HepG2 (cell line): ENCODE results near the gene OVCH1. TPM values are rescaled to one million over a fixed set of nuclear protein-coding genes. Genes with fewer than 3 reads are reported as not detected.
A peak's percentile ranks its signal among the peaks of the same experiment; 100 is the strongest.

Experiments used
- CBFB ChIP-seq: sonication (generic); formaldehyde crosslinking; IDR thresholded peaks from 2 replicates; pipeline ENCODE4 v1.4.0; 2020; ENCODE audit warnings: missing genetic modification reagents
- CCAR2 ChIP-seq: fragments of 200-400 bp; formaldehyde crosslinking; optimal IDR thresholded peaks from 2 replicates; pipeline ENCODE3; 2018; ENCODE audit warnings: low read depth, mild to moderate bottlenecking, low read length, moderate library complexity
- FIP1L1 ChIP-seq: fragments of 200-400 bp; formaldehyde crosslinking; IDR thresholded peaks from 2 replicates; pipeline ENCODE4 v1.6.1; 2018; ENCODE audit warnings: low read depth, mild to moderate bottlenecking, low read length, moderate library complexity, borderline replicate concordance; ENCODE audit not compliant: insufficient read depth
- FOSL1 ChIP-seq: sonication (generic); formaldehyde crosslinking; IDR thresholded peaks from 2 replicates; pipeline ENCODE4 v1.9.0; 2021; ENCODE audit warnings: missing genetic modification reagents, borderline replicate concordance
- KAT7 ChIP-seq: IDR thresholded peaks from 2 replicates; pipeline ENCODE4 v1.6.1; 2018; ENCODE audit warnings: borderline replicate concordance, missing compliant biosample characterization
- KLF11 ChIP-seq: IDR thresholded peaks from 2 replicates; pipeline ENCODE4 v1.6.1; 2016; ENCODE audit warnings: missing compliant biosample characterization
- KLF13 ChIP-seq: sonication (generic); formaldehyde crosslinking; IDR thresholded peaks from 2 replicates; pipeline ENCODE4 v1.4.0; 2020; ENCODE audit warnings: mild to moderate bottlenecking, missing genetic modification reagents
- MED8 ChIP-seq: sonication (generic); formaldehyde crosslinking; IDR thresholded peaks from 2 replicates; pipeline ENCODE4 v1.8.1; 2023; ENCODE audit warnings: mild to moderate bottlenecking, missing genetic modification reagents; ENCODE audit not compliant: insufficient replicate concordance
- NCOR1 ChIP-seq: fragments of 200-600 bp; sonication (generic); IDR thresholded peaks from 2 replicates; pipeline ENCODE4 v1.7.0; 2017; ENCODE audit warnings: antibody characterized with exemption, low read length, borderline replicate concordance
- PHF20 ChIP-seq: sonication (generic); formaldehyde crosslinking; IDR thresholded peaks from 2 replicates; pipeline ENCODE4 v1.5.0; 2020; ENCODE audit warnings: mild to moderate bottlenecking, missing genetic modification reagents
- PRMT3 ChIP-seq: sonication (generic); formaldehyde crosslinking; IDR thresholded peaks from 2 replicates; pipeline ENCODE4 v1.8.1; 2022; ENCODE audit warnings: low read depth, mild to moderate bottlenecking, moderate library complexity, missing genetic modification reagents, borderline replicate concordance
- RCOR2 ChIP-seq: IDR thresholded peaks from 2 replicates; pipeline ENCODE4 v1.6.1; 2016; ENCODE audit warnings: missing biosample characterization, missing genetic modification reagents
- RXRB ChIP-seq: IDR thresholded peaks from 2 replicates; pipeline ENCODE4 v1.6.1; 2016; ENCODE audit warnings: borderline replicate concordance, missing genetic modification reagents, missing compliant biosample characterization
- SNAPC2 ChIP-seq: sonication (generic); formaldehyde crosslinking; IDR thresholded peaks from 2 replicates; pipeline ENCODE4 v1.8.1; 2022; ENCODE audit warnings: mild to moderate bottlenecking, missing genetic modification reagents
- TBX2 ChIP-seq: sonication (generic); formaldehyde crosslinking; IDR thresholded peaks from 2 replicates; pipeline ENCODE4 v1.5.0; 2020; ENCODE audit warnings: missing genetic modification reagents, mild to moderate bottlenecking, borderline replicate concordance
- TSC22D2 ChIP-seq: sonication (generic); formaldehyde crosslinking; IDR thresholded peaks from 2 replicates; pipeline ENCODE4 v1.5.1; 2020; ENCODE audit warnings: missing genetic modification reagents, mild to moderate bottlenecking, borderline replicate concordance
- XBP1 ChIP-seq: sonication (generic); formaldehyde crosslinking; IDR thresholded peaks from 2 replicates; pipeline ENCODE4 v1.5.0; 2020; ENCODE audit warnings: missing genetic modification reagents
- ZNF276 ChIP-seq: sonication (generic); formaldehyde crosslinking; IDR thresholded peaks from 2 replicates; pipeline ENCODE4 v1.4.0; 2020; ENCODE audit warnings: mild to moderate bottlenecking, low read depth, missing genetic modification reagents
- ZNF543 ChIP-seq: sonication (generic); formaldehyde crosslinking; IDR thresholded peaks from 2 replicates; pipeline ENCODE4 v1.4.0; 2020; ENCODE audit warnings: mild to moderate bottlenecking, missing genetic modification reagents
- ZNF660 ChIP-seq: sonication (generic); formaldehyde crosslinking; IDR thresholded peaks from 2 replicates; pipeline ENCODE4 v1.5.1; 2020; ENCODE audit warnings: mild to moderate bottlenecking, low read depth, missing genetic modification reagents, borderline replicate concordance
- ZNF724P ChIP-seq: sonication (generic); formaldehyde crosslinking; IDR thresholded peaks from 2 replicates; pipeline ENCODE4 v1.8.0; 2022; ENCODE audit warnings: missing genetic modification reagents, borderline replicate concordance
- ZNF878 ChIP-seq: sonication (generic); formaldehyde crosslinking; IDR thresholded peaks from 2 replicates; pipeline ENCODE4 v1.8.1; 2023; ENCODE audit warnings: mild to moderate bottlenecking, missing genetic modification reagents, moderate library complexity
- polyA plus RNA-seq, 8 experiments: library from polyadenylated mRNA; depleted of rRNA in 3 of 8; stranded (reverse) in 7 of 8; unstranded in 1 of 8; fragments of >200 nt; fragmentation: Illumina TruSeq in 4 of 8; extraction: Trizol in 4 of 8; gene quantifications; 2 replicates each; pipeline versions ENCODE4 v1.2.1 to v1.2.3, GENCODE V29; 2011 to 2016; ENCODE audit warnings: low read depth in 4 of 8, missing spikeins in 1 of 8, mixed read lengths in 1 of 8; ENCODE audit not compliant: insufficient read depth in 1 of 8
- total RNA-seq, 5 experiments: library from RNA; depleted of rRNA; stranded (reverse); fragments of >200 nt; fragmentation: Illumina TruSeq; extraction: Trizol; gene quantifications; 2 replicates each; pipeline ENCODE4 v1.2.3, GENCODE V29; 2016; ENCODE audit warnings: low read depth in 1 of 5
- TF ChIP-seq, protein P1 (sequence below): sonication (generic); formaldehyde crosslinking; IDR thresholded peaks from 2 replicates; pipeline ENCODE4 v1.4.0; 2020; ENCODE audit warnings: missing genetic modification reagents
- TF ChIP-seq, protein P2 (sequence below): sonication (generic); formaldehyde crosslinking; IDR thresholded peaks from 2 replicates; pipeline ENCODE4 v1.5.0; 2020; ENCODE audit warnings: mild to moderate bottlenecking, missing genetic modification reagents

Gene OVCH1
- total and polyA plus RNA-seq, 2 of the 13 experiments (the other 11 are each of a cell fraction or from before 2014, with no cell fraction given), result not detected

GRCh38 chr12:29380536-29381523, 116.7 kb downstream of the OVCH1 start, which contains the start of gene ERGIC2 (continued):
- TF ChIP-seq, protein P1, sequence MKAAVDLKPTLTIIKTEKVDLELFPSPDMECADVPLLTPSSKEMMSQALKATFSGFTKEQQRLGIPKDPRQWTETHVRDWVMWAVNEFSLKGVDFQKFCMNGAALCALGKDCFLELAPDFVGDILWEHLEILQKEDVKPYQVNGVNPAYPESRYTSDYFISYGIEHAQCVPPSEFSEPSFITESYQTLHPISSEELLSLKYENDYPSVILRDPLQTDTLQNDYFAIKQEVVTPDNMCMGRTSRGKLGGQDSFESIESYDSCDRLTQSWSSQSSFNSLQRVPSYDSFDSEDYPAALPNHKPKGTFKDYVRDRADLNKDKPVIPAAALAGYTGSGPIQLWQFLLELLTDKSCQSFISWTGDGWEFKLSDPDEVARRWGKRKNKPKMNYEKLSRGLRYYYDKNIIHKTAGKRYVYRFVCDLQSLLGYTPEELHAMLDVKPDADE (CRISPR knock-in tag), result no peak
- TF ChIP-seq FIP1L1, result no peak
- TF ChIP-seq FOSL1 (CRISPR knock-in tag), result no peak
- 0 out of 2 replicates have a peak, but pooled peaks have one; percentile 51 for TF ChIP-seq KLF11
- no peak for TF ChIP-seq SNAPC2
- TF ChIP-seq RXRB (CRISPR knock-in tag), result peak; percentile 40; the same call in 1 of the 2 replicates
- TF ChIP-seq ZNF543 (CRISPR knock-in tag), result peak; percentile 59; the same call in 1 of the 2 replicates
- TF ChIP-seq CBFB, result no peak
- TF ChIP-seq RCOR2, result no peak
- peak; percentile 29; the same call in 1 of the 2 replicates for TF ChIP-seq KAT7 (CRISPR knock-in tag)
- TF ChIP-seq NCOR1, result no peak
- no peak for TF ChIP-seq ZNF276 (CRISPR knock-in tag)
- no peak for TF ChIP-seq CCAR2
- peak; percentile 44; the same call in 1 of the 2 replicates for TF ChIP-seq TBX2 (CRISPR knock-in tag)
- TF ChIP-seq XBP1 (CRISPR knock-in tag), result no peak
- TF ChIP-seq, protein P2, sequence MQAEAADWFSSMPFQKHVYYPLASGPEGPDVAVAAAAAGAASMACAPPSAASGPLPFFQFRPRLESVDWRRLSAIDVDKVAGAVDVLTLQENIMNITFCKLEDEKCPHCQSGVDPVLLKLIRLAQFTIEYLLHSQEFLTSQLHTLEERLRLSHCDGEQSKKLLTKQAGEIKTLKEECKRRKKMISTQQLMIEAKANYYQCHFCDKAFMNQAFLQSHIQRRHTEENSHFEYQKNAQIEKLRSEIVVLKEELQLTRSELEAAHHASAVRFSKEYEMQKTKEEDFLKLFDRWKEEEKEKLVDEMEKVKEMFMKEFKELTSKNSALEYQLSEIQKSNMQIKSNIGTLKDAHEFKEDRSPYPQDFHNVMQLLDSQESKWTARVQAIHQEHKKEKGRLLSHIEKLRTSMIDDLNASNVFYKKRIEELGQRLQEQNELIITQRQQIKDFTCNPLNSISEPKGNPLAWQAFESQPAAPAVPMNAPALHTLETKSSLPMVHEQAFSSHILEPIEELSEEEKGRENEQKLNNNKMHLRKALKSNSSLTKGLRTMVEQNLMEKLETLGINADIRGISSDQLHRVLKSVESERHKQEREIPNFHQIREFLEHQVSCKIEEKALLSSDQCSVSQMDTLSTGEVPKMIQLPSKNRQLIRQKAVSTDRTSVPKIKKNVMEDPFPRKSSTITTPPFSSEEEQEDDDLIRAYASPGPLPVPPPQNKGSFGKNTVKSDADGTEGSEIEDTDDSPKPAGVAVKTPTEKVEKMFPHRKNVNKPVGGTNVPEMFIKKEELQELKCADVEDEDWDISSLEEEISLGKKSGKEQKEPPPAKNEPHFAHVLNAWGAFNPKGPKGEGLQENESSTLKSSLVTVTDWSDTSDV (CRISPR knock-in tag), result no peak
- TF ChIP-seq ZNF724P, result peak; percentile 67; the same call in 1 of the 2 replicates
- TF ChIP-seq ZNF660 (CRISPR knock-in tag), result no peak
- no peak for TF ChIP-seq PRMT3 (CRISPR knock-in tag)
- TF ChIP-seq KLF13 (CRISPR knock-in tag), result no peak
- TF ChIP-seq TSC22D2 (CRISPR knock-in tag), result no peak
- TF ChIP-seq PHF20, result peak; percentile 82
- no peak for TF ChIP-seq ZNF878
- TF ChIP-seq MED8, result peak; percentile 30
